GM23248 (cell line): ENCODE results near the gene MEGF11.

ENCODE experiments used
- EZH2 ChIP-seq: fragments of 200-600 bp; sonication (generic); IDR thresholded peaks from 2 replicates; pipeline ENCODE4 v1.6.1; 2018; ENCODE audit warnings: antibody characterized with exemption, mild to moderate bottlenecking; ENCODE audit not compliant: insufficient read depth, poor library complexity, severe bottlenecking
- EZH2phosphoT487 ChIP-seq: fragments of 200-600 bp; sonication (generic); IDR thresholded peaks from 2 replicates; pipeline ENCODE4 v1.6.1; 2018; ENCODE audit warnings: antibody characterized with exemption, moderate library complexity, mild to moderate bottlenecking, low read depth; ENCODE audit not compliant: insufficient read depth

DNA sequence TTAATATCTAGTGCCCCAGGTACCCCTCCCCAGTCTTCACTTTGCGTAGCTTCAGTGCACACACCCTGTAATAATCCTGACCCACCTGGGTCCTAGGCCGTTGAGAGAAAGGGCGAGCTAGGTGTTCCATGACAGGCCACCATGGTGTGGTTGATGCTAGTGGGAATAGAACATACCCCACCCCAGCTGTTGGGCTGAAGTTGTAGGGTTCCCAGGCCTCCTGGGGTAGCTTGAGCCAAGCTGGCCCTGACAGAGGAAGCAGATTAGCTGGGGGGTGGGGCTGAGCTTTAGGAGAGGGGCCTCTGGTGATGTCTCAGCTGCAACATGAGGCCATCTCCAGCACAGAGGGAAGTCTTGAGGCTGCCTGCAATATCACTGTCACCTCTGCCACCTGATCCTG lies 343.7 kb downstream of the MEGF11 start:
- TF ChIP-seq EZH2phosphoT487 (no peak), EZH2 (no peak)
